AG10803 (cell line): ENCODE data around the gene ZNF74.

ENCODE experiments used
- DNase-seq: peaks from one replicate; pipeline ENCODE4 v3.0.0; 2010; ENCODE audit warnings: low read depth
- H3K4me3 ChIP-seq: 2 replicates; pipeline ENCODE4 v1.5.1; 2011; ENCODE audit warnings: mild to moderate bottlenecking, low read length, control low read depth
- TF ChIP-seq, protein P1 (sequence below): conservative IDR thresholded peaks from 2 replicates; pipeline ENCODE4 v1.5.1; 2011; ENCODE audit warnings: mild to moderate bottlenecking, low read length, control low read depth, inconsistent platforms

ZNF74 gene

DNA sequence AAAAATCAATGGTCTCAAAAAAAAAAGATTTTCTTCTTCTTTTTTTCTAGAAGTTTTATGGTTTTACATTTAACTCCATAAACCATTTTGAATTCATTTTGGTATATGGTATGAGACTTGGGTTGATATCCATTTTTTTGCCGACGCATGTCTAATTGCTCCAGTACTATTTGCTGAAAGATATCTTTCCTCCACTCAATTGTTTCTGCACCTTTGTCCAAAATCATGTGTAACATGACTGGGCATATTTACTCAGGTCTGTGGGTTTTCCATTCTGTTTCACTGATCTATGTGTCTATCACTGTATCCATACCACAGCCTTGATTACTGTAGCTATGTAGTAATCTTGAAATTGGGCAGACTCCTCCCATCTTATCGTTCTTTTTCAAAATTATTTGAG is 59.3 kb downstream of the ZNF74 start:
- no peak for DNase-seq
- no peak overlapping the region for H3K4me3 ChIP-seq
- TF ChIP-seq, protein P1, sequence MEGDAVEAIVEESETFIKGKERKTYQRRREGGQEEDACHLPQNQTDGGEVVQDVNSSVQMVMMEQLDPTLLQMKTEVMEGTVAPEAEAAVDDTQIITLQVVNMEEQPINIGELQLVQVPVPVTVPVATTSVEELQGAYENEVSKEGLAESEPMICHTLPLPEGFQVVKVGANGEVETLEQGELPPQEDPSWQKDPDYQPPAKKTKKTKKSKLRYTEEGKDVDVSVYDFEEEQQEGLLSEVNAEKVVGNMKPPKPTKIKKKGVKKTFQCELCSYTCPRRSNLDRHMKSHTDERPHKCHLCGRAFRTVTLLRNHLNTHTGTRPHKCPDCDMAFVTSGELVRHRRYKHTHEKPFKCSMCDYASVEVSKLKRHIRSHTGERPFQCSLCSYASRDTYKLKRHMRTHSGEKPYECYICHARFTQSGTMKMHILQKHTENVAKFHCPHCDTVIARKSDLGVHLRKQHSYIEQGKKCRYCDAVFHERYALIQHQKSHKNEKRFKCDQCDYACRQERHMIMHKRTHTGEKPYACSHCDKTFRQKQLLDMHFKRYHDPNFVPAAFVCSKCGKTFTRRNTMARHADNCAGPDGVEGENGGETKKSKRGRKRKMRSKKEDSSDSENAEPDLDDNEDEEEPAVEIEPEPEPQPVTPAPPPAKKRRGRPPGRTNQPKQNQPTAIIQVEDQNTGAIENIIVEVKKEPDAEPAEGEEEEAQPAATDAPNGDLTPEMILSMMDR = no peak

DNA sequence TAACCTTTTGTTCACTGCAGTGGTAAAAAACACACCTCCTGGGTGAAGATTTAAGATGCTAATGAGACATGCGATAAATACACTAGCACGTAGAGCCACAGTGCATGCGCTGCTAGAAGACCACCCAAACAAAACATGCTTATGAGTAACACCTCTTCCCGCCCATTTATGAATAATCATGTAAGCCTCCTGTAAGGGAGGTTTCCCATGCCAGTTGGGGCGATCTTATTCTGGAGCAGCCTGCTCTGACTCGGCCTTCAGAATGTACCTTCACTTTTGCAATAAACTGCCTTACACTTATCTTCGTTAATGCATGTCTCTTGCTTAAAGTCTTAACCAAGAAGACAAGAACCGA is 61.7 kb downstream of the ZNF74 start:
- DNase-seq = no peak
- no peak overlapping the region for H3K4me3 ChIP-seq
- TF ChIP-seq, protein P1 = no peak

DNA sequence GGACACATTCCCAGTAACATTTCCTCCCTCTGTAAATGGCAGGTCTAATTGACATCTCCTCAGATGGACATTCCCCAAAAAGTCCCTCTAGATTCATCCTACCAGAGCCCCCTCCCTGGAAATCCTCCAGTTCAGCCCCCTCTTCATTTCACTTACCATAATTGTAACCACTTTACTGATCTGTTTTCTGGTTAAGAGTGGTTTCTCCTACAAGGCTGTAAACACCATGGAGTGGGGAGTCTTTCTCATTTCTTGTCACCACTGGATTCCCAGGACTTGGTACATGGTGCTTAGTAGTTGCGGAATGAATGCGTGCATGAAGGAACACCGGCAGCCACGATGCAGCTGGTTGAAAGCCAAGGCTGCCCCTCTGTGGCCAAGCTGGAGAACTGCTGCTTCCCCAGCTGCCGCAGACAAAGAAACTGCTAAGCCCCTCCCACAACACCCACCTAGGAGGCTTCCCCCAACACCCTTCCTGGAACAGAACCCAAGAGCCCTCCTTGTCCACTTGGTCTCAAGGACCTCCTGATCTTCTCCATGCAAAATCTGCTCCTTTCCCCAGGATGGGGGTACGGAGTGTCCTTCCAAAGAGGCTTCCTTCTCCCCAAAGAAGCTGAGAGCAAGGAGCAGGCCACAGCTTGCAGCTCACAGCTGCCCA is 62.2 kb downstream of the ZNF74 start:
- TF ChIP-seq, protein P1 = peak; percentile 91
- peak; percentile 87 for DNase-seq
- no peak overlapping the region for H3K4me3 ChIP-seq

DNA sequence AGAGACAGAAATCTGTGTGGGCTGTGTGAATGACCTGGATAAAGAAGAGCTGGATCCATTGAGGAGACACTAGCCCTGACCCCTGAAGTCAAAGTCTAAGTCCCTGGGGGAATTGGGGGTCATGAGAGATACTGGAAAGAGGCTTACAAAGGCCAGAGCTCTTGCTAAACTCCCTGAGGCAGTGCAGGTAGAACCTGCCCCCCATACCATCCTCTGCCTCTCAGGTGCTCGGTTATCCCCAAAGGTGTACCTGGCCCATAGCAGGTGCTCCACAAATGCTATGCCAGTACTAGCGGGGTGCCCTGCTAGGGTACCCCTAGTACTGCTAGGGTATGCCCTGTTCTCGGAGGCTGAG is 62.7 kb downstream of the ZNF74 start:
- H3K4me3 ChIP-seq = no peak overlapping the region
- TF ChIP-seq, protein P1 = no peak
- no peak for DNase-seq

DNA sequence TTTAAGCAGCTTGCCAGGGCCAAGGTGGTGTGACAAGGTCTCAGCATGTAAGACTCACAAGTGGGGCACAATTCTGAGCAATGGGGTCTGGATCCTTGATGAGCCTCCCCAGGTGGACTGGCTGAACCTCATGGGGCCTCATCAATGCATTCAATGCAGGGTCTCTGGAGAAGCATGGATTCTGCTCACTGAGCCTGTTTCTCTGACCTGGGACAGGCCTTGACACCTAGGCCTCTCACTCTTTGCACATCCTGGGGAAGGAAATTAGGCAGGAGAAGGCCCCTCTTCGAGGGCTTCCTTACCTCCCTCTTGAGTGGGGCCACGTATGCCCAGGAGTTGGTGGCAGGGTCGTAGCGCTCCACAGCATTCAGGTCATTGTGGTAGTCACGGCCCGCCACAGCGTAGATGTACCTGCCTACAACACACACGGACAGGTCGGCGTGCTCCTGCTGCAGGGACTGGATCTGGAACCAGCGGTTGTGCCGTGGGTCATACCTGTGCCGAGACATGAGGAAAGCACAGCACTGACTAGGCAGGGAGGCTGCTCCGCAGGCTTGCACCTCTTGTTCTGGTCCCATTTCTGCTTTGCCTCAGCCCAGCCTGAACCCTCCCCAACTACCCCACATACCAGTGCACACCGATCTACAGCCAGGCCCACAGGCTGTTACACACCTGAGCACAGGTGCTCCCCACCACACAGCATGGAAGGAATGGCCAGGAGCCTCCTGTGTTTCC is 63.7 kb downstream of the ZNF74 start:
- no peak for DNase-seq
- TF ChIP-seq, protein P1 = no peak
- H3K4me3 ChIP-seq = no peak overlapping the region
